NK-92 treated with Interleukin-12 subunit alpha and Interleukin-12 subunit beta, amount 100 ng/mL, for 24 hours (cell line): ENCODE measurements around the gene CACNB2.
"Not testable (repeated sequence)": the region's sequence is repeated elsewhere in the genome, so short reads cannot be mapped to it uniquely, and the experiment has no call there.

Source experiments
- DNase-seq: peaks from one replicate; lab custom pipeline; 2025; lab: John Stamatoyannopoulos, UW

The CACNB2 gene

DNA sequence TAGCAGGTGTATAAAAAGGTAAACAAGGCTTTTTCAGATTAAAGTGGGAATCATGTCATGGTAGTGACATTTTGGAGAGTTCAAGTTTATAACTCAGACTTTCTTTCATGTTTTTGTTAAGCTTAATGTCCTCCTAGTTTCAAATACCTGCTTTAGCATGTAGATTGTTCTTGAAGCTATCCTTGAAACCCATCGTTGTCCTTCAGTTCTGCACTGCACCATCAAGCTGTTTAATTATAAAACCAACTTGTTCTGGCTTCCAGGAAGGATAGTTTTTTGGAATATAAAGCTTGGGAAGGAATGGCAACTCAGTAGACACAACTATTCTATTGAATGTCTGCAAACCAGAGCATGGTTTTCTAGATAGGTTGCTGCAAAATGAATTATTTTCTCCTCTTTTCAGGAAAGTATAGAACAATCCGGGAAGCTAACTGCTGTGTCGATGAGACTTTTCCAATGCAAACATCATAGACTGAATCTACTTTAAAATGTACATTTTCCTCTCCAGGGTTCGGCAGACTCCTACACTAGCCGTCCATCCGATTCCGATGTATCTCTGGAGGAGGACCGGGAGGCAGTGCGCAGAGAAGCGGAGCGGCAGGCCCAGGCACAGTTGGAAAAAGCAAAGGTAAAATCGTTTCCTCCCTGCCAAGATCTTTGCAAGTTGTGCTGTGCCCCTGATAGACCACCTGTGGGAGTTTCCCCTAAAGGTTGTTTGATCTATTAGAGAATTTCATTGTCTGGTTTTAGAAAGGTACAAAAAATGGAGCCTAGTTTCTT is 261.4 kb downstream of the CACNB2 start:
- no peak for DNase-seq

- no peak for DNase-seq
Measured at GRCh38 chr10:18402853-18403252, 262.6 kb downstream of the CACNB2 start.

DNA sequence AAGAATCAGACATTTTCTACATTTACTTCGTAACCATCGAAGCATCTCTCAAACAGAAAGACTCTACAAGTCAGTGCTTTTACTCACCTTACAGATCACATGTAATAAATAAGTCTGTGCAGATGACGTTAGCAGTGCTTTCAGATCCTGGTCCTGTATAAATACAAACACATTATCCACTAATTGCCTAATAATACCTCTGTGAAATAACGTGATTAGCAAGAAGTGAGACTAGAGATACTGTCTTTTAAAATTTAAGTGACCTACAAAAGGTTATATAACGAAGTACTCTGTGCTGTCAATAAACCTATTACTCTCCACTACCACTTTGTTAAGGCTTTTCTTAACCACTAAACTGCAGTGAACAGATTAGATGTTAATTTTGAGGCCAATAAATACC is 264.3 kb downstream of the CACNB2 start:
- no peak for DNase-seq

- no peak for DNase-seq
Measured at GRCh38 chr10:18406136-18406535, 265.9 kb downstream of the CACNB2 start.

GRCh38 chr10:18409599-18410397 is 269.6 kb downstream of the CACNB2 start:
- DNase-seq, result no peak

DNA sequence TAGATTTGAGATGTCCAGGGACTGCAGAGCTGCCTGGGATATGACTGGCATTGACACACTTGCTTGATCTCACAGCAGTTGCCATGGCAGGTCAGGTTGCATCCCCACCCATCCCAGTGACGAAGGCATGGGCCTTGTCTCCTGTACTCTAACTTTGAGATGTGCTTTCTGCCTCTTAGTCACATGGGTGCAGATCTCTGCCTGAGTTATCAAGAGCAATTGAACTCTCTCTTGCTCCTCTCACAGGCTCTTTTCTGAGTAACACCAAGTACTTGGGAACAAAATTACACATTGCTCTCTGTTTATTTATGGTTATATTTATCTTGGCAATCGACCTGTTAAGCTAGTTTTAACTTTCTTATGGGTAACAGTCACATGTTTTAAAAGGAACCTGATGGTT is 273.8 kb downstream of the CACNB2 start:
- DNase-seq, result no peak

DNA sequence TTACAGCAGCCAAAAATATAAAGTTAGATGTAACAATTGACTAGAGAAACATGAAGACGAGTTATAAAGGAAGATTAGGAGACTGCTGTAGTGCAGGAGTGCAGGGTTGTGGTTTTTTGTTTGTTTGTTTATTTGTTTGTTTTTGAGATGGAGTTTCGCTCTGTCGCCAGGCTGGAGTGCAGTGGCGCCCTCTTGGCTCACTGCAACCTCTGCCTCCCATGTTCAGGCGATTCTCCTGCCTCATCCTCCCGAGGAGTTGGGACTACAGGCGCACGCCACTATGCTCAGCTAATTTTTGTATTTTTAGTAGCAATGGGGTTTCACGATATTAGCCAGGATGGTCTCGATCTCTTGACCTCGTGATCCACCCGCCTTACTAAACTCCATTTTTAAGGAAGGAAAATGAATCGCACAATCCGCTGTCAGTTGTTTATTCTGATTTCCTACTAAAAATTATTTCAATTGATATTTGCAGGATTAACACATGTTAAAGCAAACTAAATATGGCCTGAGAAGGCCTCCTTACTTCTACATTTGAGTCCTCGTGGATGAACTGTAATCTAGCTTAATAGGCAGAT is 277.8 kb downstream of the CACNB2 start:
- DNase-seq, result no peak

DNA sequence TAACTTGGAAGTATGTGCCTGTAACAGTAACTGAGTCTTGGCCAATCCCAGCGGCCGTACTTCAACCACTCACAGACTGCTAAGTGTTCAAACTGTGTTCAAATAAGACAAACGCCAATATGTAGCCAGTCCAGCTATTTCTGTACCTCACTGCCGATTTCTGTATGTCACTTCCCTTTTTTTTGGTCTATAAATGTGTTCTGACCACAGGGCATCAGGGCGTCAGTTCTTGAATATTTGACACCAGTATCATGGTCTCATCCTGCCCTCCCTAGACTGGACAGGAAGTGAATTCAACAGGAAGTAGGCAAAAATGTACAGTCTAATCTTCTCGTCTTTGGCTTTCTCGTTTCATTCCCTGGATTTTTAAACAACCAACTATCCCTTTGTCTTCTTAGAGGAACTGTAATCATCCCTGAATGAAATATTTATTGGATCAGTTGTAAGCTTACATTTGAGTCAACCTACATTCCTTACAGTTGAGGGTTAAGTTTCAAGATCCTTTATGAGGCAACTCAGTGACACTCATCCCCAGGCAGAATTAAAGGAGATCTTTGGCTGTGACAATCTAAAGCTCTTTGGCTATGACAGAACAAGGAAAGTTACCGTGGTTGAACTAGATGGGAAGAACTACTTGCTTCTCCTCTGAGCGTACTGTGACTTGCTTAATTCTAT is 278.5 kb downstream of the CACNB2 start:
- no peak for DNase-seq

DNA sequence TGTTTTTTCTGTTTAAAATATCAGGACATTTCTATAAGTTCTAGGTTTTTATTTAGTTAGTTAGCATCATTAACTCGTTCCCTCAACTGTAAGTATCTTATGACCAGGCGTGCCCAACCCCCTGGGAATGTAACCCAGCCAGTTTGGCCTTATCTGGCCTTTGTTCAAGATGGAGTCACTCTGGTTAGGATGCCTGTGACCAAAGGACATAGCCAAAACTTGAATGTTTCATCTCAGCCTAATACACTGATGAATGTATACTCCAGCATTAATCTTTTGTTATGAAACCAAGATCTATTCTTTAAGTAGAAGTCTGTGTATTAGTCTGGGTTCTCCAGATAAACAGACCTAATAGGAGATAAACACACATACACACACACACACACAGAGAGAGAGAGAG is 279.7 kb downstream of the CACNB2 start:
- DNase-seq, result no peak

DNA sequence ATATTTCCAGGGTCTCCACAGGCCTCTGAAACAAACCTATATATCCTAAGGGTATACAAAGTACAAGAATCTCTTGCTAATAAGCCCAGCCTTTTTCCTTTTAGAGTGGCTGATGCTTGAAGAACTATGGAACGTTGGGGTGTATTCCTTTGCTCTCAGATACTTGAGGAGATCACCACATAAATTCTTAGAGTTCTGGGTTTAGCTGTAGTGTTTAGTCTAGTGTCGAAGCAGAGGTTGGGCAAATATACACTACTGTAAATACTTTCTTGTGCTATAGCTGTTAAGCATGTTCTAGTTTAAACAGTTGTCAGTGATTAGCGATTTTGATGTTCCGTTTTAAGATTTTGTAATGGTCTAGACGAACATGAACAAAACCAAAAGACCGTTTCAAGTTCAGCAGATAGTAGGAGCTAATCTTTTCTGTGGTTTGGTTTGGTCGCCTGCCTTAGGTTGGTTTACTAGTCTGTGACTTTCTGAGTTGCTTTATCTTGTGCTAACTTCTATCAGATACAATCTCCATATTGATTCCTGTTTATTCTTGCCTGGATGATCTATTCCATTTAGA is 281.6 kb downstream of the CACNB2 start:
- no peak for DNase-seq

GRCh38 chr10:18423058-18423637 is 282.9 kb downstream of the CACNB2 start:
- no peak for DNase-seq

DNA sequence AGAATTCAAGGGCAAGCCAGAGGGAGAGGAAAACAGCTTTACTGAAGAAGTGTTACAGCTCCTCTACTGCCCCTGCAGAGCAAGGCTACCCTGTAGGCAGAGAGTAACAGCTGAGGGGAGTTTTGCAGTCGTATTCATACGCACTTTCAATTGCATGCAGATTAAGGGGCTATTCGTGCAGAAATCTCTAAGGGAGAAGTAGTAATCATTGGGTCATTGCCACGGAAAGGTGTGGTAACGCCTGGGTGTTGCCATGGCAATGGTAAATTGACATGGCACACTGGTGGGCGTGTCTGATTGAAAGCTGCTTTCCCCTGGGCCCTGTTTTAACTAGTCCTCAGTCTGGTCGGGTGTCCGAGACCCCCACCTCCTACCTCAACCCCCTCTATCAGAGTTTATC is 284.0 kb downstream of the CACNB2 start:
- no peak for DNase-seq

GRCh38 chr10:18429335-18429734 is 289.1 kb downstream of the CACNB2 start:
- no peak for DNase-seq

DNA sequence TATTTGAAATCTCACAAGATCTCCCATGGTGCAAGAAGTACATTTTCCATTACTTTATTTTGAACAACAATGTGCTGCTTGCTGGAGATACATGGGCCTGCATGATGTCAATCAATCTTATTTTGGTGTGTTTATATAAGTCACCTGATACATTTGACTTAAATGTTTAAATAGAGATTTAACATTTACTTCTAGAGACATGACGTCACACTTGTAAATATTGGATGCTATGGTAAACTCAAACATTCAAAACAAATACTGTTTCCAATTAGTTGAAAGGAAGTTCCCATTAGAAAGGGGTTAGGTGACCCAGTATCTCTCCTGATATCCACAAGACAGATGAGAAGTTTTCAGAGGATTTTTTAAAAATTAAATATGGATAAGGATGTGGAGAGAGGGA is 296.7 kb downstream of the CACNB2 start:
- no peak for DNase-seq

DNA sequence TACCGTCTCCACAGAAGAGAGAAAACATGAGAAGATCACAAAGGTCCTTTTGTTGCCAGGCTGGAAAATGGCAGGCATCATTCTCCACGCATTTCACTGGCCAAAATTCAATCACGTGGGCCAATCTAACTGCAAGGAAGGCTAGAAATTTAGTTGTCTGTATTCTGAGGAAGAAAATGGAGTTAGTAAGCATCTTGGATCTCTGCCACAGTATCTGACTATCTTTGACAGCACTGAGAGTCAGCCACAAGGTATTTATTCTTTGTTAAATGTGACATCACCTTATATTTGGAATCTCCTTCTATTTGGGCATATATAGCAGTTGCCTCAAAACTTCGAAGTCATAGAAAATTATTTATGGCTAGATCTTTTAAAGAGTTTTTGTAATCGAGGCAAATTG is 297.3 kb downstream of the CACNB2 start:
- DNase-seq, result no peak

GRCh38 chr10:18438361-18439126 is 298.3 kb downstream of the CACNB2 start:
- no peak for DNase-seq

- no peak for DNase-seq
Measured at GRCh38 chr10:18439601-18440000, 299.4 kb downstream of the CACNB2 start.

DNA sequence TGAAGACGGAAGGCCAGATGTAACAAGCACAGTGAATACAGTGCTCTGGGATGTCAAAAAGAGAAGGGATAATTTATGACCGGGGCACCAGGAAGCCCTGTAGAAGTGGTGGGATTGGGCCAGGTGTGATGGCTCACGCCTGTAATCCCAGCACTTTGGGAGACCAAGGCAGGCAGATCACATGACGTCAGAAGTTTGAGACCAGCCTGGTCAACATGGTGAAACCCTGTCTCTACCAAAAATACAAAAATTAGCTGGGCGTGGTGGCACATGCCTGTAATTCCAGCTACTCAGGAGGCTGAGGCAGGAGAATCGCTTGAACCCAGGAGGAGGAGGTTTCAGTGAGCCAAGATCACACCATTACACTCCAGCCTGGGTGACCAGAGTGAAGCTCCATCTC is 305.4 kb downstream of the CACNB2 start:
- not testable (repeated sequence) for DNase-seq

- no peak for DNase-seq
Measured at GRCh38 chr10:18446205-18446604, 306.0 kb downstream of the CACNB2 start.

DNA sequence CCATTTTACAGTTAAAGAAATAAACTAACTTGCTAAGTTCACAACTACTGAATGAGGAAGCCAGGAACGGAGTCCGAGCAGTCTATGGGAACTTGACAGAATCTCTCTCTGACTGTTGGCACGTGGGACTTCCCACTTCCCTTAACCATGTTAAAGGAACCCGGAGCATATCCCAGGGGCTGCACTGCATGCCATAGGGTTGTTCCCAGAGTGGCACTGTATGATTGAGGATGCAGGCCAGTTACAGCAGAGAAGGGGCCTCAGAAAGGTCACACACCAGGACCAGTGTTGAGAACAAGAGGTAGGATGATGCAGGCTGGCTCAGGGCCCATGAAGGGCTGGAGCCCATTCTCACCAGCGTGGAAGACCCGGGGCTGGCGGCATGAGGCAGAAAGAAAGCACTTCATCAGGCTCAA is 309.4 kb downstream of the CACNB2 start:
- no peak for DNase-seq

DNA sequence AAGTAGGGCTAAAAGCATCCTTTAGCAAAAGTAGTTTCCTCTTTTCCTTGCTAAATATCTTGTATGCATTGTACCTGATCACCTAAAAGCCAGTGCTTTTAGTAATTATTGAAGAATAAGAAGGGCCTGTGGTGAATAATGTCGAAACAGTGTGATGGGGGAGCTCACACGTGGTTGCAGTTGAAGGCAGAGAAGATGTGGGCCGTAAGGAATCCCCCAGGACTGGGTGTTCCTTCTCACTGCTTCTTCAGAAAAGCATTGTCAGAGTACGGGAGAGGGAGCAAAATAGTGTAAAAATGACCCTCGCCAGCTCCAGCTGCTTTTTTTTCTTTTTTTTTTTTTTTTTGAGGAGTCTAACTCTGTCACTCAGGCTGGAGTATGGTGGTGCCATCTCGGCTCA is 310.1 kb downstream of the CACNB2 start:
- no peak for DNase-seq
